Suprapubic skin (tissue), 4 donors: ENCODE results near the gene TBC1D5. TPM values are rescaled to one million over a fixed set of nuclear protein-coding genes. Genes with fewer than 3 reads are reported as not detected.
"Not testable (repeated sequence)": the region's sequence is repeated elsewhere in the genome, so short reads cannot be mapped to it uniquely, and the experiment has no call there.

Source experiments
- DNase-seq, 2 donors: peaks; one replicate each; pipeline ENCODE4 v3.0.0-alpha.2; 2019; ENCODE audit warnings: low spot score in 2 of 2
- H3K27ac ChIP-seq: fragments of 200-600 bp; sonication (generic); one replicate; pipeline ENCODE4 v1.5.1; 2019
- H3K27me3 ChIP-seq: fragments of 200-600 bp; sonication (generic); one replicate; pipeline ENCODE4 v1.5.1; 2019
- H3K36me3 ChIP-seq: fragments of 200-600 bp; sonication (generic); one replicate; pipeline ENCODE4 v1.5.1; 2019
- H3K4me1 ChIP-seq: fragments of 200-600 bp; sonication (generic); one replicate; pipeline ENCODE4 v1.5.1; 2019
- H3K4me3 ChIP-seq: fragments of 200-600 bp; sonication (generic); one replicate; pipeline ENCODE4 v1.5.1; 2019; ENCODE audit warnings: mild to moderate bottlenecking
- H3K9me3 ChIP-seq: fragments of 200-600 bp; sonication (generic); one replicate; pipeline ENCODE4 v1.5.1; 2019
- EP300 ChIP-seq: sonication (generic); formaldehyde crosslinking; IDR thresholded peaks from one replicate; pipeline ENCODE4 v1.6.1; 2017; ENCODE audit warnings: antibody characterized with exemption
- POLR2A ChIP-seq, 2 donors: fragments of 450-650 bp; IDR thresholded peaks; one replicate each; pipeline ENCODE4 v1.6.1; 2017; ENCODE audit warnings: antibody characterized with exemption in 2 of 2, mild to moderate bottlenecking in 2 of 2, moderate library complexity in 2 of 2
- POLR2AphosphoS5 ChIP-seq, 3 donors: sonication (generic); formaldehyde crosslinking; IDR thresholded peaks; one replicate each; pipeline ENCODE4 v1.6.1; 2017; ENCODE audit warnings: antibody characterized with exemption in 3 of 3
- WGBS: methylation state at CpG from one replicate; pipeline ENCODE4 v1.1.5; 2018; 5-methylcytosine and 5-hydroxymethylcytosine counted together
- total RNA-seq, 4 donors: library from RNA; depleted of rRNA; stranded (reverse); fragments of >200 nt; gene quantifications; one replicate each; pipeline ENCODE4 v1.1.0, GENCODE V29; 2016
- TF ChIP-seq, protein P1 (sequence below), 2 donors: fragments of 200-600 bp in 1 of 2; fragments of 450-650 bp in 1 of 2; sonication (generic) in 1 of 2; IDR thresholded peaks; one replicate each; pipeline ENCODE4 v1.5.1; 2016 to 2019; ENCODE audit warnings: antibody characterized with exemption in 2 of 2, mild to moderate bottlenecking in 1 of 2, moderate library complexity in 1 of 2

The TBC1D5 gene
- total RNA-seq, 4 donors from 2014 or later = 66.4 to 98.5 (median 79.9) TPM

GRCh38 chr3:17724122-17724521, 18.3 kb downstream of the TBC1D5 start:
- peaks cover 7% of the 10 kb centered on the region for H3K36me3 ChIP-seq
- H3K4me1 ChIP-seq = no peaks in the 10 kb centered on the region
- H3K27me3 ChIP-seq = no peaks in the 10 kb centered on the region
- no peak overlapping the region for H3K4me3 ChIP-seq
- 98% methylated on average over 3 of the region's 3 CpGs for WGBS
- no peak for TF ChIP-seq POLR2A (IDR thresholded peaks at IDR 0.05)
- TF ChIP-seq, protein P1, sequence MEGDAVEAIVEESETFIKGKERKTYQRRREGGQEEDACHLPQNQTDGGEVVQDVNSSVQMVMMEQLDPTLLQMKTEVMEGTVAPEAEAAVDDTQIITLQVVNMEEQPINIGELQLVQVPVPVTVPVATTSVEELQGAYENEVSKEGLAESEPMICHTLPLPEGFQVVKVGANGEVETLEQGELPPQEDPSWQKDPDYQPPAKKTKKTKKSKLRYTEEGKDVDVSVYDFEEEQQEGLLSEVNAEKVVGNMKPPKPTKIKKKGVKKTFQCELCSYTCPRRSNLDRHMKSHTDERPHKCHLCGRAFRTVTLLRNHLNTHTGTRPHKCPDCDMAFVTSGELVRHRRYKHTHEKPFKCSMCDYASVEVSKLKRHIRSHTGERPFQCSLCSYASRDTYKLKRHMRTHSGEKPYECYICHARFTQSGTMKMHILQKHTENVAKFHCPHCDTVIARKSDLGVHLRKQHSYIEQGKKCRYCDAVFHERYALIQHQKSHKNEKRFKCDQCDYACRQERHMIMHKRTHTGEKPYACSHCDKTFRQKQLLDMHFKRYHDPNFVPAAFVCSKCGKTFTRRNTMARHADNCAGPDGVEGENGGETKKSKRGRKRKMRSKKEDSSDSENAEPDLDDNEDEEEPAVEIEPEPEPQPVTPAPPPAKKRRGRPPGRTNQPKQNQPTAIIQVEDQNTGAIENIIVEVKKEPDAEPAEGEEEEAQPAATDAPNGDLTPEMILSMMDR (IDR thresholded peaks at IDR 0.05) = no peak
- no peak for TF ChIP-seq POLR2AphosphoS5 (IDR thresholded peaks at IDR 0.05)
- no peak for TF ChIP-seq EP300
- no peak for DNase-seq
- H3K27ac ChIP-seq = no peak overlapping the region
- no peaks in the 10 kb centered on the region for H3K9me3 ChIP-seq

DNA sequence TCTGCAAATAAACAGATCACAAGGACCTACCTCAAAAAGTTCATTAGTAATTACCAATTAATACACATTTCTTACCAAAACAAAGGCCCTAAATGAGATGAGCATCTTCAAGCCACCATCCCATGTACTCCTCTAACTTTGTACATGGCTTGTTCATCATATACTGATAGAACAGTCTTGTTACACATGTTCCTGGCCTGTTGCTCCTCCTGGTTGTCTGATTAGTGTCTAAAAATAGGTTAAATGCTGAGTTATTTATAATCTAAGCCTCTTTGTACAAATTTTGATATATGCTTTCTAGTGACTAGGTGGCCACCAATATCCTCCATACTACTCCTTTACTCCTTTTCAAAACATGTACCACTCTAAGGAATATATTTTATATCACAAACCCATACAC, 25.0 kb downstream of the TBC1D5 start:
- H3K36me3 ChIP-seq = peaks cover 18% of the 10 kb centered on the region
- no peak overlapping the region for H3K27ac ChIP-seq
- H3K9me3 ChIP-seq = peaks cover 8% of the 10 kb centered on the region
- TF ChIP-seq POLR2AphosphoS5 (IDR thresholded peaks at IDR 0.05) (no peak), EP300 (no peak), POLR2A (IDR thresholded peaks at IDR 0.05) (no peak)
- TF ChIP-seq, protein P1 (IDR thresholded peaks at IDR 0.05) = no peak
- H3K4me1 ChIP-seq = no peaks in the 10 kb centered on the region
- DNase-seq = no peak
- H3K27me3 ChIP-seq = no peaks in the 10 kb centered on the region
- H3K4me3 ChIP-seq = no peak overlapping the region

GRCh38 chr3:17714473-17714872, 28.0 kb downstream of the TBC1D5 start:
- H3K36me3 ChIP-seq = peaks cover 18% of the 10 kb centered on the region
- H3K4me3 ChIP-seq = no peak overlapping the region
- peaks cover 8% of the 10 kb centered on the region for H3K9me3 ChIP-seq
- TF ChIP-seq, protein P1 (IDR thresholded peaks at IDR 0.05) = no peak
- no peak for TF ChIP-seq EP300
- no peak for TF ChIP-seq POLR2AphosphoS5 (IDR thresholded peaks at IDR 0.05)
- TF ChIP-seq POLR2A (IDR thresholded peaks at IDR 0.05) = no peak
- 97% methylated on average over 2 of the region's 2 CpGs for WGBS
- no peaks in the 10 kb centered on the region for H3K4me1 ChIP-seq
- no peak overlapping the region for H3K27ac ChIP-seq
- no peaks in the 10 kb centered on the region for H3K27me3 ChIP-seq
- no peak for DNase-seq

DNA sequence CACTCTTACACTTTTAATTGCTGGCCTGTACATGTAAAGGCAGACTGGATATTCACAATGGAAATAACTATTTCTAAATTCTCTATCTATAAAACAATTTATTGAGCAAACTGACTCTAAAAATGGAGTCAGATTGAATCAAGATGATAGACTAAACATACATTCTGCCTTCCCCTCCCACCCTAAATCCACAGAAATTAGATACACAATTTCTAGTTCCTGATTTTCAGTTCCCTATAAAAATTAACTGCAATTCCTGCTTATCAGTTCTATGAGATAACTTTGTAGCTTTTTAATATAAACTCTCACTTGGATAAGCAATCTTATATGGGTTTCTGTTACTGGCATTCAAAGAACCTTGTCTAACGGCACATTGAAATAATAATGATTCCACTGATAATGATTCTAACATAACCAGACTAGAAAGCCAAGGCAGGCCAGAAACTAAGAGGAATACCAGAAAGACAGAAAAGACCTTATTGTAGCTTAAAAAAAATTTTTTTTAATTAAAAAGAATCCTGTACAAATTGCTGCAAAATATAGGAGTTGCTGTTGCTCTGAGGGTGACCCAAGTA, 33.1 kb downstream of the TBC1D5 start:
- TF ChIP-seq POLR2AphosphoS5 (IDR thresholded peaks at IDR 0.05) (no peak), POLR2A (IDR thresholded peaks at IDR 0.05) (no peak), EP300 (no peak)
- TF ChIP-seq, protein P1 (IDR thresholded peaks at IDR 0.05) = no peak
- H3K4me3 ChIP-seq = no peak overlapping the region
- peaks cover 6% of the 10 kb centered on the region for H3K36me3 ChIP-seq
- peaks cover 4% of the 10 kb centered on the region for H3K9me3 ChIP-seq
- 77% methylated on average over 1 of the region's 1 CpG for WGBS
- peaks cover 5% of the 10 kb centered on the region for H3K4me1 ChIP-seq
- DNase-seq = no peak
- H3K27me3 ChIP-seq = no peaks in the 10 kb centered on the region
- no peak overlapping the region for H3K27ac ChIP-seq

- H3K4me1 ChIP-seq = peaks cover 5% of the 10 kb centered on the region
- TF ChIP-seq, protein P1 (IDR thresholded peaks at IDR 0.05) = no peak
- no peak for TF ChIP-seq POLR2AphosphoS5 (IDR thresholded peaks at IDR 0.05)
- no peak for TF ChIP-seq EP300
- TF ChIP-seq POLR2A (IDR thresholded peaks at IDR 0.05) = no peak
- H3K36me3 ChIP-seq = no peaks in the 10 kb centered on the region
- H3K27ac ChIP-seq = no peak overlapping the region
- H3K4me3 ChIP-seq = no peak overlapping the region
- H3K27me3 ChIP-seq = no peaks in the 10 kb centered on the region
- WGBS = 71% methylated on average over 3 of the region's 4 CpGs
- H3K9me3 ChIP-seq = no peaks in the 10 kb centered on the region
- DNase-seq = no peak
Measured at GRCh38 chr3:17707813-17708543, 34.5 kb downstream of the TBC1D5 start.

GRCh38 chr3:17705991-17706390, 36.4 kb downstream of the TBC1D5 start:
- not testable (repeated sequence) for H3K4me1 ChIP-seq, H3K4me3 ChIP-seq, H3K27me3 ChIP-seq, DNase-seq, H3K36me3 ChIP-seq, H3K27ac ChIP-seq, H3K9me3 ChIP-seq
- WGBS = over 99% methylated on average over 15 of the region's 15 CpGs

DNA sequence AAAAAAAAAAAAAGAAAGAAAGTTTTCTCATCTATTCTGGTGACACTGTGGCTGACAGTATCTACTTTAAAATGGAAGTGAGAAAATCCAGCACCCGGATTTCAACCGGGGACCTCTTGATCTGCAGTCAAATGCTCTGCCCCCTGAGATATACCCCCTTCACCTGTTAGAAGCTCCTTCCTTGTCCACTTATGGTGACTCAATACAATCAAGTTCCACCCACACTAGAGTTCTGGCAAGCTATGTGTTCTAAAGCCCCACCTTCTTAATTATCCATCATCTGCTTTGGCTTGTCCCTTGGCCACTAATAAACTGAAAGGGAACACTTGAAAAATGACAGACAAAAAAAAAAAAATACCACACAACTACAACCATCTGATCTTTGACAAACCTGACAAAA, 42.6 kb downstream of the TBC1D5 start:
- 96% methylated on average over 2 of the region's 2 CpGs for WGBS
- not testable (repeated sequence) for DNase-seq, H3K4me3 ChIP-seq, H3K9me3 ChIP-seq, H3K4me1 ChIP-seq, H3K27ac ChIP-seq, H3K27me3 ChIP-seq, H3K36me3 ChIP-seq

DNA sequence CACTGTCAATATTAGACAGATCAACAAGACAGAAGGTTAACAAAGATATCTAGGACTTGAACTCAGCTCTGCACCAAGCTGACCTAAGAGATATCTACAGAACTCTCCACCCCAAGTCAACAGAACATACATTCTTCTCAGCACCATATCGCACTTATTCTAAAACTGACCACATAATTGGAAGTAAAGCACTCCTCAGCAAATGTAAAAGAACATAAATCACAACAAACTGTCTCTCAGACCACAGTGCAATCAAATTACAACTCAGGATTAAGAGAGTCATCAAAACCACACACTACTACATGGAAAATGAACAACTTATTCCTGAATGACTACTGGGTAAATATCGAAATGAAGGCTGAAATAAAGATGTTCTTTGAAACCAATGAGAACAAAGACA, 46.8 kb downstream of the TBC1D5 start:
- H3K27me3 ChIP-seq, H3K4me1 ChIP-seq, H3K9me3 ChIP-seq, H3K4me3 ChIP-seq, H3K27ac ChIP-seq, DNase-seq, H3K36me3 ChIP-seq: not testable (repeated sequence)
- 92% methylated on average over 2 of the region's 2 CpGs for WGBS
